Osteoblast (primary cell): Measurements from ENCODE around the gene NKX3-2. TPM values are rescaled to one million over a fixed set of nuclear protein-coding genes. Genes with fewer than 3 reads are reported as not detected.

Experiments
- DNase-seq: peaks from one replicate; pipeline ENCODE4 v3.0.0; 2011; ENCODE audit warnings: low spot score, mixed read lengths; ENCODE audit not compliant: insufficient read length; ENCODE audit errors: missing footprints
- H2AFZ ChIP-seq: 2 replicates; pipeline ENCODE4 v1.6.0; 2011; ENCODE audit warnings: mild to moderate bottlenecking, low read length
- H3K27ac ChIP-seq: 2 replicates; pipeline ENCODE4 v1.5.1; 2011; ENCODE audit warnings: mild to moderate bottlenecking, low read depth, low read length, moderate library complexity
- H3K27me3 ChIP-seq: 2 replicates; pipeline ENCODE4 v1.6.0; 2012; ENCODE audit warnings: mild to moderate bottlenecking, control low read depth, inconsistent platforms, low read length, moderate library complexity; ENCODE audit not compliant: insufficient read depth
- H3K36me3 ChIP-seq: 2 replicates; pipeline ENCODE4 v1.5.1; 2011; ENCODE audit warnings: mild to moderate bottlenecking, low read length, control low read depth, moderate library complexity; ENCODE audit not compliant: insufficient read depth
- H3K4me1 ChIP-seq: 2 replicates; pipeline ENCODE4 v1.5.1; 2011; ENCODE audit warnings: mild to moderate bottlenecking, low read length, control low read depth, moderate library complexity; ENCODE audit not compliant: insufficient read depth
- H3K4me2 ChIP-seq: 2 replicates; pipeline ENCODE4 v1.6.0; 2011; ENCODE audit warnings: mild to moderate bottlenecking, low read length; ENCODE audit not compliant: insufficient read depth
- H3K4me3 ChIP-seq: fragments of 200-600 bp; sonication (generic); 3 replicates; pipeline ENCODE4 v1.5.1; 2012; ENCODE audit warnings: mild to moderate bottlenecking, low read length, inconsistent platforms; ENCODE audit not compliant: insufficient read depth
- H3K79me2 ChIP-seq: 2 replicates; pipeline ENCODE4 v1.6.0; 2012; ENCODE audit warnings: mild to moderate bottlenecking, low read length, control low read depth, inconsistent platforms; ENCODE audit not compliant: insufficient read depth
- H3K9me3 ChIP-seq: 2 replicates; pipeline ENCODE4 v1.5.1; 2011; ENCODE audit warnings: low read depth, low read length, control low read depth
- H4K20me1 ChIP-seq: 2 replicates; pipeline ENCODE4 v1.6.0; 2012; ENCODE audit warnings: mild to moderate bottlenecking, low read length, control low read depth; ENCODE audit not compliant: insufficient read depth
- total RNA-seq: library from RNA; depleted of rRNA; stranded (reverse); fragments of >200 nt; gene quantifications from 2 replicates; pipeline ENCODE4 v1.2.3, GENCODE V29; 2012
- TF ChIP-seq, protein P1 (sequence below): IDR thresholded peaks from 2 replicates; pipeline ENCODE4 v1.5.1; 2011; ENCODE audit warnings: mild to moderate bottlenecking, low read depth, low read length, moderate library complexity; ENCODE audit errors: extremely low read depth

NKX3-2 gene
- total RNA-seq, 1 donor = 0.72 TPM

DNA sequence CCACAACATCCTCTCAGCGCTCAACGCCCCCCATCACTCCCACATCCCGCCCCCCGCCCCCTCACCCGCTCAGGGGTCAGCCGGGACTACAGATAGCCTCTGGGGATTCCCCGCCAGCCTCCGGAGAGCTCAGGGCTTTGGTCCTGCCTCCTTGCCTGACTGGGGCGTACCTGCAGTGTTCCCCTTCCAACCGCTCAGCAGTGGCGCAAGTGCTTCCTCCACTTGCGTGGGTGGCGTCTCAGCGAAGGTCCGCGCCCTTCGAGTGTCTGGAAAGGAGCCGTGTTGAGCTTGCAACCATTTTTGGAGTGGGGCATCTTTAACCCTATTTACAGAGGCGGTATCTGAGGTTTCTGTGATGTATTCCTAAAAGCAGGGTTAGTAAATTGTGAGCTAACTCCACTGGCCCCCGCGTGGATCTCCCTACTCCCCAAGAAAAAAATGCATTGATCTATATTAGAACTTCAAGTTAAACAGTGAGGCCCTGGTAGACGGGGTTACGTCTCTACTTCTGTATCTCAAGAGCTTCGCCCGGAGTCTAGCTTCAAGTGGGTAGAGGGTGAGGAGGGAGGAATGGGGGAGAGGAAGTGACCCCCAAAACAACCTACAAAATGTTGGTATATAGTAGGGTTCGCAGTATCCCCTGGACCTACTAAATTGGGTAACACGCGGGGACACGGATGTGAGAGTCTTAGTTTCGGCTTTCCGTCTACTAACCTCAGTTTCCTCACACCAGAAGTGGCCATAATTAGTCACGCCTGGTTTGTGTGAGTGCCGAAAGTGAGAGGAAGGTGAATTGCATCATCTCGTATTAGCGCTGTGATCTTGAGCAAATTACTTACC is 16.1 kb downstream of the NKX3-2 start:
- Histone ChIP-seq H3K9me3 (peaks cover 9% of the 10 kb centered on the region), H3K4me1 (no peaks in the 10 kb centered on the region), H3K27ac (no peak overlapping the region), H3K79me2 (no peaks in the 10 kb centered on the region), H4K20me1 (no peaks in the 10 kb centered on the region), H3K4me2 (peak overlapping the region; percentile 21), H2AFZ (no peak overlapping the region), H3K36me3 (no peaks in the 10 kb centered on the region), H3K4me3 (no peak overlapping the region), H3K27me3 (peaks cover 55% of the 10 kb centered on the region)
- TF ChIP-seq, protein P1, sequence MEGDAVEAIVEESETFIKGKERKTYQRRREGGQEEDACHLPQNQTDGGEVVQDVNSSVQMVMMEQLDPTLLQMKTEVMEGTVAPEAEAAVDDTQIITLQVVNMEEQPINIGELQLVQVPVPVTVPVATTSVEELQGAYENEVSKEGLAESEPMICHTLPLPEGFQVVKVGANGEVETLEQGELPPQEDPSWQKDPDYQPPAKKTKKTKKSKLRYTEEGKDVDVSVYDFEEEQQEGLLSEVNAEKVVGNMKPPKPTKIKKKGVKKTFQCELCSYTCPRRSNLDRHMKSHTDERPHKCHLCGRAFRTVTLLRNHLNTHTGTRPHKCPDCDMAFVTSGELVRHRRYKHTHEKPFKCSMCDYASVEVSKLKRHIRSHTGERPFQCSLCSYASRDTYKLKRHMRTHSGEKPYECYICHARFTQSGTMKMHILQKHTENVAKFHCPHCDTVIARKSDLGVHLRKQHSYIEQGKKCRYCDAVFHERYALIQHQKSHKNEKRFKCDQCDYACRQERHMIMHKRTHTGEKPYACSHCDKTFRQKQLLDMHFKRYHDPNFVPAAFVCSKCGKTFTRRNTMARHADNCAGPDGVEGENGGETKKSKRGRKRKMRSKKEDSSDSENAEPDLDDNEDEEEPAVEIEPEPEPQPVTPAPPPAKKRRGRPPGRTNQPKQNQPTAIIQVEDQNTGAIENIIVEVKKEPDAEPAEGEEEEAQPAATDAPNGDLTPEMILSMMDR = no peak
- DNase-seq = peak; percentile 80

DNA sequence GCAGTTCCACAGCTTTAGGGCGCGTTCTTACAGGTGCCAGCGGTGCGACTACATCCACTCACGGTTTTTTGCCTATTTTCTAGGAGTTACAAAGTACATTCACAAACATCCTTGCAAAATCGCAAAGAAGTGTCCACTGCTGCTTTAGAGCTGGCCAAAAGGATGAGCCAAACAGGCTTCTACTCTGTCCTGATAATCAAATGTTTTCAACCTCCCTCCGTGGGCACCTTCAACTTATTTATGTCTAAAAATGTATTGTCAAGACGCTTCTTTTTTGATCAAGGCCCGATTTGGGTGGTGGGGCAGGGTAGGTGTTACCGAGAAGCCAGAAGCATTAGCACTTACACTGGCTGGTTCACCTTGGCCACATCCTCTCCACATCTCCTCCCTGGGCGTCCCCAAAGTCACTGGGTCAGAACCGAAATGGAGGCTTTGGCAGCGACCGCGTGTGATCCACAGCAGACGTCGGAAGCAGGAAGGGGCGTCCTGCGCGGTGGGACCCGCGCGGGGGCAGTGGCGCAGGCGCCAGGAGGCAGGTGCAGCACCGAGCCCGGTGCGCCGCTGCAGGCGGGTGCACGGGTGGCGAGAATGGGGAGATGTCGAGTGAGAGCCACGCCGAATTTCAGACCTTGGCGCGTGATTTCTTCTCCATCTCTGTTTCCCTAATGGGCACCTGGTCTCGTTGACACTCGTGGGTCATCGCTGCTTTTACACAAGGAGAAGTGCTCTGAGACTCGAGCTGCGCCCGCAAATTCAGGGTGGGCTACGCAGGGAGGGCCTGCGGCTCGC is 16.9 kb downstream of the NKX3-2 start:
- Histone ChIP-seq H3K27ac (no peak overlapping the region), H3K36me3 (no peaks in the 10 kb centered on the region), H3K9me3 (peaks cover 9% of the 10 kb centered on the region), H3K27me3 (peaks cover 52% of the 10 kb centered on the region), H4K20me1 (no peaks in the 10 kb centered on the region), H3K4me3 (no peak overlapping the region), H3K79me2 (no peaks in the 10 kb centered on the region), H3K4me1 (no peaks in the 10 kb centered on the region), H3K4me2 (no peak overlapping the region), H2AFZ (no peak overlapping the region)
- TF ChIP-seq, protein P1 = no peak
- DNase-seq = peak; percentile 80

DNA sequence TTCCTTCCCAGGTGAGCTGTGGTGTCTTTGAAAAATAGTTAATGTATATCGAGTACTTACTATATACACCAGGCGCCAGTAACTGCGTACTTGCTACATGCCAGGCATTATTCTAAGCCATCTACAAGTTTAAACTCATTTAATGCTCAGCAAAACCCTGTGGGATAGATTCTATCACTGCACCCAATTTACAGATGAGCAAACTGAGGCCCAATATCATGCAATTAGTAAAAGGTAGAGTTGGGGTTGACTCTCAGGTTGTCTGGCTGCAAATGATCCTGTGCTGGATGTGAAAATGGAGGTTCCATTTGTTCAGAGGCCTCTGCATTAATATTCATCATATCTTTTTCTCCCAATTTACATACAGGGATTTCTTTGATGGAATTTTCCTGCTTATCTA is 17.6 kb downstream of the NKX3-2 start:
- Histone ChIP-seq H3K36me3 (no peaks in the 10 kb centered on the region), H3K27me3 (peaks cover 51% of the 10 kb centered on the region), H3K9me3 (peaks cover 9% of the 10 kb centered on the region), H3K4me3 (no peak overlapping the region), H3K27ac (no peak overlapping the region), H3K4me1 (no peaks in the 10 kb centered on the region), H3K4me2 (no peak overlapping the region), H3K79me2 (no peaks in the 10 kb centered on the region), H4K20me1 (no peaks in the 10 kb centered on the region), H2AFZ (no peak overlapping the region)
- DNase-seq = no peak
- TF ChIP-seq, protein P1 = no peak
